ENCODE measurements around the gene MLX.
"Not testable (repeated sequence)": the region's sequence is repeated elsewhere in the genome, so short reads cannot be mapped to it uniquely, and the experiment has no call there.

MLX gene

GRCh38 chr17:42536372-42537155 lies 30.3 kb upstream of the MLX start:
- DNase-seq = peak; percentile 68

GRCh38 chr17:42537156-42537805 lies 29.6 kb upstream of the MLX start:
- DNase-seq = no peak

GRCh38 chr17:42537826-42538451 lies 29.0 kb upstream of the MLX start:
- DNase-seq = no peak

- no peak for DNase-seq
Measured at GRCh38 chr17:42538482-42538881, 28.4 kb upstream of the MLX start.

GRCh38 chr17:42540558-42540957 lies 26.3 kb upstream of the MLX start:
- DNase-seq = not testable (repeated sequence)

GRCh38 chr17:42541041-42541833 lies 25.7 kb upstream of the MLX start:
- DNase-seq = no peak

- DNase-seq = no peak
Measured at GRCh38 chr17:42543190-42544079, 23.5 kb upstream of the MLX start.

- DNase-seq = no peak
Measured at GRCh38 chr17:42544874-42545283, 22.0 kb upstream of the MLX start.

- not testable (repeated sequence) for DNase-seq
Measured at GRCh38 chr17:42545755-42546505, 21.0 kb upstream of the MLX start.

- no peak for DNase-seq
Measured at GRCh38 chr17:42547001-42547461, 19.9 kb upstream of the MLX start.

- no peak for DNase-seq
Measured at GRCh38 chr17:42547698-42548069, 19.2 kb upstream of the MLX start.

GRCh38 chr17:42548070-42548837 lies 18.6 kb upstream of the MLX start:
- DNase-seq = peak; percentile 75

GRCh38 chr17:42548993-42549755 lies 17.7 kb upstream of the MLX start:
- DNase-seq = no peak

GRCh38 chr17:42552736-42553135 lies 14.2 kb upstream of the MLX start, which contains the start of gene HSD17B1:
TSS of gene HSD17B1 (plus strand) at chr17:42552923. CDS start at chr17:42552934, 11 bp downstream.
- DNase-seq = not testable (repeated sequence)

- no peak for DNase-seq
Measured at GRCh38 chr17:42553161-42553818, 13.6 kb upstream of the MLX start.

- peak; percentile 16 for DNase-seq
Measured at GRCh38 chr17:42553866-42554249, 13.0 kb upstream of the MLX start.

- peak; percentile 66 for DNase-seq
Measured at GRCh38 chr17:42554250-42555121, 12.4 kb upstream of the MLX start.

GRCh38 chr17:42555122-42555622 lies 11.7 kb upstream of the MLX start:
- DNase-seq = no peak

Data from stimulated activated naive CD4-positive, alpha-beta T cell treated with Interleukin-2 at 50 U/mL for 16 hours (primary cell).